Measurements from ENCODE around the gene EVI2B. TPM values are rescaled to one million over a fixed set of nuclear protein-coding genes. Genes with fewer than 3 reads are reported as not detected.
"Not testable (repeated sequence)": the region's sequence is repeated elsewhere in the genome, so short reads cannot be mapped to it uniquely, and the experiment has no call there.

EVI2B gene
- total RNA-seq, 6 experiments from 2014 or later, result 1.5 to 9.4 (median 4.9) TPM

DNA sequence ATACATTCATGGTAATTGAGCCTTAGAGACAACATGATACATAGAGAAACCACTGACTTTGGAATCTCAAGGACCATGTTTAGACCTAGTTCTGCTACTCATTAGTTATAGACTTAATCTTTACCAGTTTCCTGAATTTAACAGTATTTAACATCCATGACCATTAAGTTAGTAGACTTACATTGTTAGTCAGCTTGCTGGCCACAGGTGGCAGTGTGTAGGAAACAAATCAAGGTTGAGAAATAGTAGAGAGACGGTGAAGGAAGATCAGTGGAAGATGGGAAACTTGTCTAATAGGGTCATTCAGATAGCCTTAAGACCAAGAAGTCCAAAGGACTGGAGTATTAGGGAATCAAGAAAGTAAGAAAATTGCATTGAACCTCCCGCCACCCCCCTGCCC lies 47.8 kb downstream of the EVI2B start:
- 90% methylated on average over 2 of the region's 2 CpGs for WGBS (ENCODE audit: insufficient coverage, low coverage, low lambda C conversion rate, missing lambda C conversion rate)
- Histone ChIP-seq H3K27me3 (no peaks in the 10 kb centered on the region), H3K4me3 (no peak overlapping the region), H3K9me3 (no peaks in the 10 kb centered on the region), H3K27ac (no peak overlapping the region), H3K4me1 (peaks cover 0 to 5% (median 0%) of the 10 kb centered on the region in 4 donors), H3K36me3 (no peaks in the 10 kb centered on the region)
- no peak for DNase-seq
- TF ChIP-seq CTCF (IDR thresholded peaks at IDR 0.05) (peak in 2 of 4 donors; percentile 8 to 12), POLR2A (IDR thresholded peaks at IDR 0.05) (no peak)
- ATAC-seq, result no peak
- intact Hi-C loops (cut with DNase I), result no loop called here

- H3K27ac ChIP-seq; H3K27me3 ChIP-seq; H3K9me3 ChIP-seq; ATAC-seq; intact Hi-C loops (cut with DNase I); H3K4me3 ChIP-seq; H3K4me1 ChIP-seq; DNase-seq: not testable (repeated sequence)
- peaks cover 0 to 19% (median 0%) of the 10 kb centered on the region in 4 donors for H3K36me3 ChIP-seq
- WGBS (ENCODE audit: insufficient coverage, low coverage, low lambda C conversion rate, missing lambda C conversion rate), result 100% methylated on average over 1 of the region's 1 CpG
Observed at GRCh38 chr17:31262923-31263322, 50.9 kb downstream of the EVI2B start.

- H3K36me3 ChIP-seq, result peaks cover 0 to 19% (median 0%) of the 10 kb centered on the region in 4 donors
- H3K27me3 ChIP-seq, result no peaks in the 10 kb centered on the region
- 71% methylated on average over 1 of the region's 1 CpG for WGBS (ENCODE audit: insufficient coverage, low coverage, low lambda C conversion rate, missing lambda C conversion rate)
- no peaks in the 10 kb centered on the region for H3K4me1 ChIP-seq
- H3K9me3 ChIP-seq, result no peaks in the 10 kb centered on the region
- intact Hi-C loops (cut with DNase I), result no loop called here
- ATAC-seq (no peak), DNase-seq (no peak)
- TF ChIP-seq CTCF (IDR thresholded peaks at IDR 0.05) (no peak), POLR2A (IDR thresholded peaks at IDR 0.05) (no peak)
- no peak overlapping the region for H3K27ac ChIP-seq
- H3K4me3 ChIP-seq, result no peak overlapping the region
Observed at GRCh38 chr17:31261601-31262000, 52.3 kb downstream of the EVI2B start.

- ATAC-seq, result no peak
- peaks cover 0 to 19% (median 0%) of the 10 kb centered on the region in 4 donors for H3K36me3 ChIP-seq
- TF ChIP-seq POLR2A (IDR thresholded peaks at IDR 0.05) (no peak), CTCF (IDR thresholded peaks at IDR 0.05) (no peak)
Observed at GRCh38 chr17:31260151-31260550, 53.7 kb downstream of the EVI2B start.

GRCh38 chr17:31256936-31257335 lies 56.9 kb downstream of the EVI2B start:
- H3K4me1 ChIP-seq, result no peaks in the 10 kb centered on the region

More at GRCh38 chr17:31260151-31260550, 53.7 kb downstream of the EVI2B start:
- Histone ChIP-seq H3K9me3 (no peaks in the 10 kb centered on the region), H3K4me1 (no peaks in the 10 kb centered on the region), H3K27ac (no peak overlapping the region), H3K27me3 (no peaks in the 10 kb centered on the region), H3K4me3 (no peak overlapping the region)
- intact Hi-C loops (cut with DNase I), result no loop called here
- 95% methylated on average over 3 of the region's 3 CpGs for WGBS (ENCODE audit: insufficient coverage, low coverage, low lambda C conversion rate, missing lambda C conversion rate)
- no peak for DNase-seq

More at GRCh38 chr17:31256936-31257335, 56.9 kb downstream of the EVI2B start:
- peaks cover 0 to 19% (median 0%) of the 10 kb centered on the region in 4 donors for H3K36me3 ChIP-seq
- intact Hi-C loops (cut with DNase I), result no loop called here
- ATAC-seq (peak in 2 of 4 donors; percentile 28 to 48), DNase-seq (no peak)
- H3K4me3 ChIP-seq, result no peak overlapping the region
- no peaks in the 10 kb centered on the region for H3K27me3 ChIP-seq
- H3K27ac ChIP-seq, result no peak overlapping the region
- no peaks in the 10 kb centered on the region for H3K9me3 ChIP-seq
- 73% methylated on average over 3 of the region's 3 CpGs for WGBS (ENCODE audit: insufficient coverage, low coverage, low lambda C conversion rate, missing lambda C conversion rate)
- TF ChIP-seq POLR2A (IDR thresholded peaks at IDR 0.05) (no peak), CTCF (IDR thresholded peaks at IDR 0.05) (no peak)
